ENCODE results near the gene GPR155.

GRCh38 chr2:174527959-174528358, 41.1 kb upstream of the GPR155 start:
- TF ChIP-seq CTCF (conservative IDR thresholded peaks at IDR 0.05), result no peak
- no peak for TF ChIP-seq EZH2 (IDR thresholded peaks at IDR 0.05; ENCODE audit: low read depth)

Data from PC-9 (cell line).